GM12801 (cell line): ENCODE results near the gene MED13L.

Experiments
- CTCF ChIP-seq: IDR thresholded peaks from one replicate; pipeline ENCODE4 v1.5.1; 2011; ENCODE audit warnings: control low read depth; ENCODE audit not compliant: insufficient read length; ENCODE audit errors: extremely low read depth

The MED13L gene

DNA sequence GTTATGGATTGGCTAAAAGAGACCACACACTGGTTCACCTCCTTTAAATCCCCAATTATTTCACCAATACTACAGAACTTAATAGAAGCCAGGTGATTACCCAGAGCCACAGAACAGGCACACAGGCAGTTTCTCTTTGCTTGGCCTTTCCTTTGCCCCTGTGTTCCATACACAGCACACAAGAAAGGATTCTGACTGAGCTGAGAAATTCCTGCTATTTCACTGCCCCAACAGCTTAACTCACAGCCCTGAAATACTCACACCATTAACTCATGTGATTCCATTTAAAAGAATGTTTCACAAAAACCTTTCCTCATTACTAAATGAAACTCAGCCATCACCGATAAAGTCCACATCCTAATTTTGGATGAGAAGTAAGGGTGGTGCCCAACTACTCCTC lies 133.6 kb downstream of the MED13L start:
- no peak for TF ChIP-seq CTCF

DNA sequence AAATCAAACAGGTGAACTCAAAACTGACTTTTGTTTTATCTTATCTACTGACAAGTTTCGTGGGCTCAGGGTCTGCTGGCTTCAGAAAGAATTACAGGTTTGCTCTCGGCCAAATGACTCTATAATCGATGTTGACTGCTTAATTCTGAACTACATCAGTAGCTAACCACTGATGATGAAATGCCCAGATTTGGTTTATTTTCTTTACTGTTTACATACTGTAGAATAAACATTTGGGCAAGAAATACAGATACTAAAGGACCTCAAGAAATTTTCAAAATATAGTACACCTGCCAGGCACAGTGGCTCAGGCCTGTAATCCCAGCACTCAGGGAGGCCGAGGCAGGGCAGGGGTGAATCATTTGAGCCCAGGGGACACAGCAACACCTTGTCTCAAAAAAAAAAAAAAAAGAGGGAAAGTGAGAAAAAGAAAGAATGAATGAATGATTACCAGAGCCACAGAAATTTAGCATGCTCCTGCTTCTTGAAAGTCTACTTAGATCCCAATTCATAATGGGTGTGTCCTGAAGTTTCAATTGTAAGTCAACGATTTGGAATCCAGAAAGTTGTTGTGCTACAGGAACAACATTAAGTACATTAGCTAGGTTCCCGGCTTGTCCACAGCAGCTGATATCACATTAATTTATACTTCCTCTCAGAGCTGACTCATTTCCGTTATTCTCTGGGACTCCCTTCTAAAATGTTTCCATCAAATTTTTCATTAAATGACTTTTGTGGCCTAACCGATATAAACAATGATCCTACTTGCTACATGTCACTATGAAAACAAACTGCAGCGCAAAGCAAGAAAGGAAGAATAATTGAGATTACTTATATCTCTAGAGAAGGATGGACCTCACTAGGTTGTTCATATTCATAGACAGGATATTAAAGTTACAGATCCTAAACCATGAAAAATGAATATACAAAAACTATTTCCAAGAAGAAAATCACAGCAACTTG lies 134.3 kb downstream of the MED13L start:
- no peak for TF ChIP-seq CTCF

DNA sequence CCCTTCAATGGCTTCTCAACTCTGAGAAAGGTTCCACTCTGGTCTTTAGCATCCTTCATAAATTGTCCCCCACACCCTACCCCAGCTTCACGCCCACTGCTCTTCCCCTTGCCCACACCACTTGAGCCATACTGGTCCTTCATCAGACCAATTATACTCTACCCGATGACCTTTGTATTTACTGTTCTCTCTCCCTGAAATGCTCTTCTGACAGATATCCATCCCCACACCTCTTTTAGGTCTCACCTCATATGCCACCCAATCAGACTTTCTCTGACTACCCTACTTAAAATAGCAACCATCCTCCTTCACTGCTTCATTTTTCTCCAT lies 135.7 kb downstream of the MED13L start:
- no peak for TF ChIP-seq CTCF

DNA sequence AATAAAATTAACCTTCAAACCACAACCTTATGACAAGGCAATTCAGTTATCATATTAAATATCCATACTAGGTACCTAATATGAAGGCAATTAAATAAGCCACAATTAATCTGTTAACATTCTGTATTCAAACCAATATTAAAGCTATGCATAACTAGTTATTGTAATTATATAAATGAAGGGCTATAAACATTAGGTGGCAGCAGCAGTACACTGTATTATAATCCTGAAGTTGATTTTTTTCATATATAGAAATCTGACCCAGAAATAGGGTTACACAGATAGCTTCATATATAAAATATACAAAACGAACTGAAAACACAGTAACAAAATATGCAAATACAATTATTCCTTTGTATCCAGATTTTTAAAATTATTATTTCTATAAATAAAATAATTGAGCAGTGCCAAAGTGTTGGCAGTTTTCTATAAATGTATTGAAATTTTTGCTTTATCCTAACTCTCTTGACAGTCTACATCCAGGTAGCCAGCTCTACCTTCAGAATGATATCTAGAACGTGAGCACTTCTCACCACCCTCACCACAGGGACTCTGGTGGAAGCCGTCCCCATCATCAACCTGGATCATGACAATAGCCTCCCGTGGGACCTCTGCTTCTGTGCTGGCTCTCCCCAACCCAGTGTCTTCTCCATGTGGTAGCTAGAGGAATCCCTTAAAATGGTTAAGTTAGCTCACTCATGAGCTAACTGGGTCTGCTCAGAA lies 136.2 kb downstream of the MED13L start:
- TF ChIP-seq CTCF: no peak

DNA sequence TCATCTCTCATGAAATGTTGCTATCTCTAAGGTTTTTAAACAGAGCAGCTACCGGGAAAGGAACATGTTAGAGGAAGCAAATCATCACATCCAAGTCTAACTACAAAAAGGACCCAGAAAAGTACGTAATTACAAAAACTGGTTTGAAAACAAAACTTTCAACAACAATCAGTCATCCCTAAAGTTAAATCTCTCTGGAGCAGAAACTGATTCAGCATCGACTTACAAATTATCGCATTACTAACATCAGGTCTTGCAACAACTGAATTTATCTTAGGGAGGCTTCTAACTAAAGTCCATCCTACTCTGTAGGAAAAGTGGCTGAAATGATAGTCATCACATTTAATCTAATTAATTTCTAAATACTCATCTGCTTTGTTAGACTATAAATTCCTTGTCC lies 137.0 kb downstream of the MED13L start:
- TF ChIP-seq CTCF: no peak

DNA sequence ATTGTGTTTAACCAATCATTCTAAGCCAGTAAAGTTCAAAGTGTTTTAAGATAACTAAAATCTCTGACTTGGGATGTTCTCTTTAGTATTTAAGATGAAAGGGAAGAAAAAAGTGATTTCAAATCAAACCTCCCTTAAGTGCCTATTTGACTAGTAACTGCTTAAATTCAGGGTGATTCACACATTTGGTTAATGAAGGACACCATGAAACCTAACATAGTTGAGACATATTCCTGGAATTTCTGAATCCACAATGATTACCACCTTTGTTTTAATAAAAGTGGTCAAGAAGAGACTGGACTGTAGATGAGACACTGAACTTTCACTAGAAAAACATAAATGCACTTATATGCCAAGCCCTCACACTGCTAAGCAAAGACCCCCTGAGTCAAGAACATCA lies 138.7 kb downstream of the MED13L start:
- no peak for TF ChIP-seq CTCF

GRCh38 chr12:116138364-116138763 lies 139.1 kb downstream of the MED13L start:
- no peak for TF ChIP-seq CTCF
